Thoracic aorta (tissue), 2 donors: ENCODE measurements around the gene EVI5L. TPM values are rescaled to one million over a fixed set of nuclear protein-coding genes. Genes with fewer than 3 reads are reported as not detected.

Experiments
- ATAC-seq: fragments of 150-250 bp; one replicate; pipeline ENCODE4 v1.8.0; 2017; ENCODE audit warnings: low read depth; ENCODE audit not compliant: insufficient number of reproducible peaks, low FRiP score
- DNase-seq: peaks from one replicate; pipeline ENCODE4 v3.0.0-alpha.2; 2020; ENCODE audit warnings: low spot score
- H3K27ac ChIP-seq, 2 donors: fragments of 200-600 bp; sonication (generic); 1 replicate in 1 of 2; 2 replicates in 1 of 2; pipeline ENCODE4 v1.5.1; 2016; ENCODE audit warnings: mild to moderate bottlenecking in 2 of 2, moderate library complexity in 2 of 2
- H3K27me3 ChIP-seq: fragments of 200-600 bp; sonication (generic); replicated peaks from 2 replicates; pipeline ENCODE4 v1.6.0; 2016; ENCODE audit warnings: mild to moderate bottlenecking; ENCODE audit not compliant: insufficient read depth
- H3K36me3 ChIP-seq: fragments of 200-600 bp; sonication (generic); one replicate; pipeline ENCODE4 v1.5.1; 2016
- H3K4me1 ChIP-seq, 2 donors: fragments of 200-600 bp; sonication (generic); 1 replicate in 1 of 2; 2 replicates in 1 of 2; pipeline versions ENCODE4 v1.5.1 to v1.6.0; 2016; ENCODE audit warnings: low read depth in 2 of 2, mild to moderate bottlenecking in 1 of 2; ENCODE audit not compliant: control insufficient read depth in 1 of 2
- H3K4me3 ChIP-seq: fragments of 200-600 bp; sonication (generic); 2 replicates; pipeline ENCODE4 v1.5.1; 2016; ENCODE audit warnings: mild to moderate bottlenecking
- H3K9me3 ChIP-seq: fragments of 200-600 bp; sonication (generic); 2 replicates; pipeline ENCODE4 v1.5.1; 2016
- total RNA-seq, 2 donors: library from RNA; depleted of rRNA; stranded (reverse); fragments of >200 nt; gene quantifications; one replicate each; pipeline versions ENCODE4 v1.1.0 to v1.2.3, GENCODE V29; 2016
- TF ChIP-seq, protein P1 (sequence below): fragments of 200-600 bp; sonication (generic); IDR thresholded peaks from one replicate; pipeline ENCODE4 v1.5.1; 2019; ENCODE audit warnings: antibody characterized with exemption

The EVI5L gene
- total RNA-seq, 2 donors from 2014 or later = 12.1 to 16.8 TPM

DNA sequence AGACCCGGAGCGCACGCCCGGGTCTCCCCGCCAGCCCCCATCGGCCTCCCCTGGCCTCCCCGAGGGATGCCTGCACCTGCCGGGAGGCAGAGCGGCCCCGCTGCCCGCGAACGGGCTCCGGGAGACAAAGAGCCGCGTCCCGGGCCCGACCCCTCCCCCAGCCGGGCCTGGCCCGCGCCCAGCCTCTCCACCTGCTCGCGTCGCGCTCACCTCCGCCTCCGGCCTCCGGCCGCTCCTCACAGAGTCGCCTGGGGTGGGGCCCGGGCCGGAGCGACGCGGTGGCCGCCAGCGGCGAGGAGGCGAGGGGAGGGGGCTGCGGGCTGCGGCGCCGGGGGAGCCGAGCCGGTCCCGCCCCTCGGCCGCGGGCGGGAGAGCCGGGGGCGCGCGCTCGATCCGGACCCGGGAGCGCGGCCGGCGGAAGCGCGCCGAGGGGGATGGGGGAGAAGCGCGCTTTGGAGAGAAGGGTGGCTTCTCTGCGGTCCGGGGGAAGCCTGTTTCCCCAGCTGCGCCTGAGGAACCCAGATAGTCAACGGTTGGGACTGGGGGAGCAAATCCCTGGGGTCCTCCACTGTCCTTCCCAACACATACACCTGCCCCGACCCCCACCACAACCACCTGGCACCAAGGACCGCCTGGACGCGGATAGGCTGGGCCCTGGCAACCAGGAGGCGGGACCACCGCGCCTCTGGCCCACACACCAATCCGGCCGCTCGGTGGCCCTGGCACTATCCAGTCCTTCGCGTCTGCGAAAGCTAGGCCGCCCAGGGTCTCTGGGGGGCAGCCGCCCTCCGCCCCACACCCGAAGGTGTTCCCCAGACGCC lies 44.3 kb downstream of the EVI5L start, which contains the start of gene PRR36:
TSS of gene PRR36 (minus strand) at position 315 of the 821 bp plus-strand sequence. CDS start 701 bp downstream, outside the sequence.
- Histone ChIP-seq H3K9me3 (no peaks in the 10 kb centered on the region), H3K4me1 (peaks cover 13 to 30% of the 10 kb centered on the region in 2 donors), H3K27ac (no peak within 1 kb of the TSS), H3K27me3 (peaks cover 6% of the 10 kb centered on the region), H3K4me3 (peak within 1 kb of the TSS; percentile 46), H3K36me3 (no peaks in the 10 kb centered on the region)
- TF ChIP-seq, protein P1, sequence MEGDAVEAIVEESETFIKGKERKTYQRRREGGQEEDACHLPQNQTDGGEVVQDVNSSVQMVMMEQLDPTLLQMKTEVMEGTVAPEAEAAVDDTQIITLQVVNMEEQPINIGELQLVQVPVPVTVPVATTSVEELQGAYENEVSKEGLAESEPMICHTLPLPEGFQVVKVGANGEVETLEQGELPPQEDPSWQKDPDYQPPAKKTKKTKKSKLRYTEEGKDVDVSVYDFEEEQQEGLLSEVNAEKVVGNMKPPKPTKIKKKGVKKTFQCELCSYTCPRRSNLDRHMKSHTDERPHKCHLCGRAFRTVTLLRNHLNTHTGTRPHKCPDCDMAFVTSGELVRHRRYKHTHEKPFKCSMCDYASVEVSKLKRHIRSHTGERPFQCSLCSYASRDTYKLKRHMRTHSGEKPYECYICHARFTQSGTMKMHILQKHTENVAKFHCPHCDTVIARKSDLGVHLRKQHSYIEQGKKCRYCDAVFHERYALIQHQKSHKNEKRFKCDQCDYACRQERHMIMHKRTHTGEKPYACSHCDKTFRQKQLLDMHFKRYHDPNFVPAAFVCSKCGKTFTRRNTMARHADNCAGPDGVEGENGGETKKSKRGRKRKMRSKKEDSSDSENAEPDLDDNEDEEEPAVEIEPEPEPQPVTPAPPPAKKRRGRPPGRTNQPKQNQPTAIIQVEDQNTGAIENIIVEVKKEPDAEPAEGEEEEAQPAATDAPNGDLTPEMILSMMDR = no peak
- DNase-seq (no peak), ATAC-seq (no peak)

GRCh38 chr19:7874897-7875273 lies 44.9 kb downstream of the EVI5L start:
- Histone ChIP-seq H3K27ac (no peak overlapping the region), H3K4me1 (peaks cover 8 to 24% of the 10 kb centered on the region in 2 donors), H3K4me3 (no peak overlapping the region), H3K36me3 (no peaks in the 10 kb centered on the region), H3K9me3 (no peaks in the 10 kb centered on the region), H3K27me3 (peaks cover 6% of the 10 kb centered on the region)
- DNase-seq (no peak), ATAC-seq (no peak)
- TF ChIP-seq, protein P1 = no peak

GRCh38 chr19:7877249-7877836 lies 47.3 kb downstream of the EVI5L start:
- TF ChIP-seq, protein P1 = no peak
- Histone ChIP-seq H3K27me3 (peaks cover 6% of the 10 kb centered on the region), H3K4me1 (peaks cover 0 to 14% of the 10 kb centered on the region in 2 donors), H3K27ac (no peak overlapping the region), H3K4me3 (no peak overlapping the region), H3K36me3 (no peaks in the 10 kb centered on the region), H3K9me3 (no peaks in the 10 kb centered on the region)
- DNase-seq (no peak), ATAC-seq (no peak)

- TF ChIP-seq, protein P1 = no peak
- Histone ChIP-seq H3K4me1 (peaks cover 0 to 4% of the 10 kb centered on the region in 2 donors), H3K27ac (no peak overlapping the region), H3K9me3 (no peaks in the 10 kb centered on the region), H3K4me3 (no peak overlapping the region), H3K27me3 (no peaks in the 10 kb centered on the region), H3K36me3 (no peaks in the 10 kb centered on the region)
- DNase-seq (no peak), ATAC-seq (no peak)
These were observed 49.2 kb downstream of the EVI5L start for GRCh38 chr19:7879111-7879807.

- no peaks in the 10 kb centered on the region for H3K9me3 ChIP-seq
- H3K27ac ChIP-seq = no peak overlapping the region
- DNase-seq (no peak), ATAC-seq (no peak)
- H3K27me3 ChIP-seq = no peaks in the 10 kb centered on the region
- H3K36me3 ChIP-seq = no peaks in the 10 kb centered on the region
- TF ChIP-seq, protein P1 = no peak
- no peaks in the 10 kb centered on the region for H3K4me1 ChIP-seq
- no peak overlapping the region for H3K4me3 ChIP-seq
These were observed 49.8 kb downstream of the EVI5L start for GRCh38 chr19:7879836-7880235.
